ENCODE results near the gene MSH5. TPM values are rescaled to one million over a fixed set of nuclear protein-coding genes. Genes with fewer than 3 reads are reported as not detected.

The MSH5 gene
- total RNA-seq, 1 experiment from 2014 or later: 90.4 TPM

DNA sequence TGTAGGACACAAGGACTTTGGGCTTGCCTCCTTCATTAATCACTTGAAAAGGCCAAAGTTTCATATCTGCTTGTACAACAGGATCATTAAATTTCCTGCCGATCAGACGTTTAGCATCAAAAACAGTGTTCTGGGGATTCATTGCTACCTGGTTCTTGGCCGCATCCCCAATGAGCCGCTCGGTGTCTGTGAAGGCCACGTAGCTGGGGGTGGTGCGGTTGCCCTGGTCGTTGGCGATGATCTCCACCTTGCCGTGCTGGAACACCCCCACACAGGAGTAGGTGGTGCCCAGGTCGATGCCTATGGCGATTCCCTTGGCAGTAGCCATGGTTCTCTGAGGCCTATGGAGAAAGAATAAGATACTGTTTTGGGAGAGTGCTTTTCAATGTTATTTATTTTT is 71.8 kb downstream of the MSH5 start:
- no peak overlapping the region for H3K27ac ChIP-seq (ENCODE audit: low read depth, low read length)
- RAD21 ChIA-PET (ENCODE audit: low non-redundant PET in 1 of 2, low total read pairs in 2 of 2, uncharacterized antibody in 2 of 2, unreplicated experiment in 2 of 2): no interaction called here
- H2AFZ ChIP-seq (ENCODE audit: low read depth, low read length, poor library complexity, severe bottlenecking): no peak overlapping the region
- H3K9ac ChIP-seq (ENCODE audit: low read length): no peak overlapping the region
- POLR2A ChIA-PET: interaction anchor here (1.6 to 3.3 kb wide), 2 partner anchors 10 to 16 kb away, joined by 4 to 24 read pairs; partner anchors contain the start of gene HSPA1B
- no peak overlapping the region for H3K4me2 ChIP-seq (ENCODE audit: low read length)
- CTCF ChIA-PET: no interaction called here
- no peaks in the 10 kb centered on the region for H3K36me3 ChIP-seq (ENCODE audit: control insufficient read depth in 1 of 2, insufficient read depth in 2 of 2, low read length in 2 of 2)
- ATAC-seq (no peak), DNase-seq (ENCODE audit: low read depth, low spot score) (no peak)
- peaks cover 1% of the 10 kb centered on the region for H3K79me2 ChIP-seq (ENCODE audit: insufficient read depth, low read length)
- H3K9me3 ChIP-seq (ENCODE audit: control insufficient read depth in 1 of 2, insufficient read depth in 1 of 2, low read depth in 1 of 2, low read length in 2 of 2): peaks cover 0 to 5% of the 10 kb centered on the region in 2 experiments; a peak in 1 of 4 replicates
- BruUV-seq (replicated peaks): no TSS peak
- intact Hi-C loops (cut with micrococcal nuclease): no loop called here
- H4K20me1 ChIP-seq (ENCODE audit: insufficient read depth): no peaks in the 10 kb centered on the region
- H3K4me1 ChIP-seq (ENCODE audit: control insufficient read depth in 1 of 2, insufficient read depth in 2 of 2, low read length in 2 of 2): peaks cover 26 to 28% of the 10 kb centered on the region in 2 experiments
- TF ChIP-seq ELF1 (IDR thresholded peaks at IDR 0.05; ENCODE audit: borderline replicate concordance, low read depth): no peak
- TF ChIP-seq, protein P1, sequence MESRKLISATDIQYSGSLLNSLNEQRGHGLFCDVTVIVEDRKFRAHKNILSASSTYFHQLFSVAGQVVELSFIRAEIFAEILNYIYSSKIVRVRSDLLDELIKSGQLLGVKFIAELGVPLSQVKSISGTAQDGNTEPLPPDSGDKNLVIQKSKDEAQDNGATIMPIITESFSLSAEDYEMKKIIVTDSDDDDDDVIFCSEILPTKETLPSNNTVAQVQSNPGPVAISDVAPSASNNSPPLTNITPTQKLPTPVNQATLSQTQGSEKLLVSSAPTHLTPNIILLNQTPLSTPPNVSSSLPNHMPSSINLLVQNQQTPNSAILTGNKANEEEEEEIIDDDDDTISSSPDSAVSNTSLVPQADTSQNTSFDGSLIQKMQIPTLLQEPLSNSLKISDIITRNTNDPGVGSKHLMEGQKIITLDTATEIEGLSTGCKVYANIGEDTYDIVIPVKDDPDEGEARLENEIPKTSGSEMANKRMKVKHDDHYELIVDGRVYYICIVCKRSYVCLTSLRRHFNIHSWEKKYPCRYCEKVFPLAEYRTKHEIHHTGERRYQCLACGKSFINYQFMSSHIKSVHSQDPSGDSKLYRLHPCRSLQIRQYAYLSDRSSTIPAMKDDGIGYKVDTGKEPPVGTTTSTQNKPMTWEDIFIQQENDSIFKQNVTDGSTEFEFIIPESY (IDR thresholded peaks at IDR 0.05; ENCODE audit: extremely low read depth, insufficient replicate concordance, low read length): no peak
- TF ChIP-seq, protein P2, sequence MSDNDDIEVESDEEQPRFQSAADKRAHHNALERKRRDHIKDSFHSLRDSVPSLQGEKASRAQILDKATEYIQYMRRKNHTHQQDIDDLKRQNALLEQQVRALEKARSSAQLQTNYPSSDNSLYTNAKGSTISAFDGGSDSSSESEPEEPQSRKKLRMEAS (IDR thresholded peaks at IDR 0.05): no peak
- TF ChIP-seq EGR1 (IDR thresholded peaks at IDR 0.05; ENCODE audit: low read depth): no peak
- no peak for TF ChIP-seq CBX3 (IDR thresholded peaks at IDR 0.05; ENCODE audit: low read depth)
- TF ChIP-seq POLR2A (IDR thresholded peaks at IDR 0.05; ENCODE audit: borderline replicate concordance, extremely low read depth, insufficient read depth, insufficient read length): no peak
- TF ChIP-seq SIN3A (IDR thresholded peaks at IDR 0.05; ENCODE audit: low read depth): no peak
- no peak for TF ChIP-seq POLR2AphosphoS5 (IDR thresholded peaks at IDR 0.05; ENCODE audit: low read depth, low read length)
- no peak for TF ChIP-seq ZNF274 (IDR thresholded peaks at IDR 0.05; ENCODE audit: low read depth, low read length)
- no peak for TF ChIP-seq CEBPB (IDR thresholded peaks at IDR 0.05; ENCODE audit: low read depth)
- H3K9me2 ChIP-seq (ENCODE audit: insufficient read depth): no peaks in the 10 kb centered on the region
- H3K4me3 ChIP-seq (replicated peaks in 1 of 2; ENCODE audit: low read depth in 1 of 2, low read length in 2 of 2): no peak overlapping the region
- no peaks in the 10 kb centered on the region for H3K27me3 ChIP-seq (ENCODE audit: insufficient read depth, low read length)

Small RNA genes within 50 kb of the gene (microRNA-seq; reads per million reads assigned to microRNA genes)
- gene MIR4646 (ENCODE audit: borderline number of aligned reads): not detected

Other genes starting within 250 kb of the MSH5 start
- 21.7 TPM for gene MICB, start 241.9 kb upstream of the MSH5 start, total RNA-seq (2021; ENCODE audit: unreplicated experiment)
- not detected for gene MCCD1, start 211.0 kb upstream of the MSH5 start, total RNA-seq (2021; ENCODE audit: unreplicated experiment)
- gene DDX39B, start 198.0 kb upstream of the MSH5 start, total RNA-seq (2021; ENCODE audit: unreplicated experiment): 545 TPM
- 1.8 TPM for gene ATP6V1G2, start 193.4 kb upstream of the MSH5 start, total RNA-seq (2021; ENCODE audit: unreplicated experiment)
- 26.6 TPM for gene NFKBIL1, start 192.4 kb upstream of the MSH5 start, total RNA-seq (2021; ENCODE audit: unreplicated experiment)
- gene LTA, start 167.7 kb upstream of the MSH5 start, total RNA-seq (2021; ENCODE audit: unreplicated experiment): 1.1 TPM
- 0.59 TPM for gene TNF, start 164.4 kb upstream of the MSH5 start, total RNA-seq (2021; ENCODE audit: unreplicated experiment)
- gene LTB, start 157.6 kb upstream of the MSH5 start, total RNA-seq (2021; ENCODE audit: unreplicated experiment): 0.64 TPM
- 0.69 TPM for gene LST1, start 153.7 kb upstream of the MSH5 start, total RNA-seq (2021; ENCODE audit: unreplicated experiment)
- gene NCR3, start 147.0 kb upstream of the MSH5 start, total RNA-seq (2021; ENCODE audit: unreplicated experiment): not detected
- gene AIF1, start 124.8 kb upstream of the MSH5 start, total RNA-seq (2021; ENCODE audit: unreplicated experiment): not detected
- gene PRRC2A, start 119.3 kb upstream of the MSH5 start, total RNA-seq (2021; ENCODE audit: unreplicated experiment): 250 TPM
- 368 TPM for gene BAG6, start 87.3 kb upstream of the MSH5 start, total RNA-seq (2021; ENCODE audit: unreplicated experiment)
- gene APOM, start 84.1 kb upstream of the MSH5 start, total RNA-seq (2021; ENCODE audit: unreplicated experiment): 2.2 TPM
- gene C6orf47, start 79.2 kb upstream of the MSH5 start, total RNA-seq (2021; ENCODE audit: unreplicated experiment): 13.4 TPM
- gene GPANK1, start 75.0 kb upstream of the MSH5 start, total RNA-seq (2021; ENCODE audit: unreplicated experiment): 14.8 TPM
- gene CSNK2B, start 73.9 kb upstream of the MSH5 start, total RNA-seq (2021; ENCODE audit: unreplicated experiment): 210 TPM
- 15.4 TPM for gene LY6G5B, start 70.0 kb upstream of the MSH5 start, total RNA-seq (2021; ENCODE audit: unreplicated experiment)
- gene LY6G5C, start 58.9 kb upstream of the MSH5 start, total RNA-seq (2021; ENCODE audit: unreplicated experiment): 1.7 TPM
- gene ABHD16A, start 36.7 kb upstream of the MSH5 start, total RNA-seq (2021; ENCODE audit: unreplicated experiment): 32.4 TPM
- gene LY6G6F, start 33.1 kb upstream of the MSH5 start, total RNA-seq (2021; ENCODE audit: unreplicated experiment): not detected
- not detected for gene LY6G6D, start 24.7 kb upstream of the MSH5 start, total RNA-seq (2021; ENCODE audit: unreplicated experiment)
- gene LY6G6C, start 18.3 kb upstream of the MSH5 start, total RNA-seq (2021; ENCODE audit: unreplicated experiment): 0.54 TPM
- 0.42 TPM for gene MPIG6B, start 16.6 kb upstream of the MSH5 start, total RNA-seq (2021; ENCODE audit: unreplicated experiment)
- gene DDAH2, start 10.7 kb upstream of the MSH5 start, total RNA-seq (2021; ENCODE audit: unreplicated experiment): 43.4 TPM
- 432 TPM for gene CLIC1, start 3.5 kb upstream of the MSH5 start, total RNA-seq (2021; ENCODE audit: unreplicated experiment)
- gene SAPCD1, start 22.7 kb downstream of the MSH5 start, total RNA-seq (2021; ENCODE audit: unreplicated experiment): 18.2 TPM
- gene VWA7, start 37.3 kb downstream of the MSH5 start, total RNA-seq (2021; ENCODE audit: unreplicated experiment): 14.6 TPM
- 254 TPM for gene VARS1, start 55.7 kb downstream of the MSH5 start, total RNA-seq (2021; ENCODE audit: unreplicated experiment)
- 89.7 TPM for gene LSM2, start 67.0 kb downstream of the MSH5 start, total RNA-seq (2021; ENCODE audit: unreplicated experiment)
- gene HSPA1L, start 75.3 kb downstream of the MSH5 start, total RNA-seq (2021; ENCODE audit: unreplicated experiment): 0.12 TPM
- 5.0 TPM for gene HSPA1A, start 75.5 kb downstream of the MSH5 start, total RNA-seq (2021; ENCODE audit: unreplicated experiment)
- 214 TPM for gene HSPA1B, start 87.7 kb downstream of the MSH5 start, total RNA-seq (2021; ENCODE audit: unreplicated experiment)
- gene NEU1, start 122.8 kb downstream of the MSH5 start, total RNA-seq (2021; ENCODE audit: unreplicated experiment): 15.1 TPM
- 0.74 TPM for gene SLC44A4, start 139.0 kb downstream of the MSH5 start, total RNA-seq (2021; ENCODE audit: unreplicated experiment)
- 84.0 TPM for gene EHMT2, start 157.7 kb downstream of the MSH5 start, total RNA-seq (2021; ENCODE audit: unreplicated experiment)
- 10.3 TPM for gene ZBTB12, start 162.1 kb downstream of the MSH5 start, total RNA-seq (2021; ENCODE audit: unreplicated experiment)
- 3.1 TPM for gene C2, start 187.7 kb downstream of the MSH5 start, total RNA-seq (2021; ENCODE audit: unreplicated experiment)
- 1.5 TPM for gene CFB, start 206.1 kb downstream of the MSH5 start, total RNA-seq (2021; ENCODE audit: unreplicated experiment)
- 68.3 TPM for gene NELFE, start 219.0 kb downstream of the MSH5 start, total RNA-seq (2021; ENCODE audit: unreplicated experiment)
- gene SKIC2, start 219.2 kb downstream of the MSH5 start, total RNA-seq (2021; ENCODE audit: unreplicated experiment): 68.0 TPM
- gene DXO, start 232.1 kb downstream of the MSH5 start, total RNA-seq (2021; ENCODE audit: unreplicated experiment): 16.4 TPM
- gene C4A, start 242.1 kb downstream of the MSH5 start, total RNA-seq (2021; ENCODE audit: unreplicated experiment): 5.1 TPM

All from HCT116 (cell line).